ENCODE measurements around the gene CD81. TPM values are rescaled to one million over a fixed set of nuclear protein-coding genes. Genes with fewer than 3 reads are reported as not detected.

The CD81 gene
- total and polyA plus RNA-seq, 9 of the 15 experiments (the other 6 are each of a cell fraction or from before 2014, with no cell fraction given) = 2.4 to 189 (median 61.7) TPM

DNA sequence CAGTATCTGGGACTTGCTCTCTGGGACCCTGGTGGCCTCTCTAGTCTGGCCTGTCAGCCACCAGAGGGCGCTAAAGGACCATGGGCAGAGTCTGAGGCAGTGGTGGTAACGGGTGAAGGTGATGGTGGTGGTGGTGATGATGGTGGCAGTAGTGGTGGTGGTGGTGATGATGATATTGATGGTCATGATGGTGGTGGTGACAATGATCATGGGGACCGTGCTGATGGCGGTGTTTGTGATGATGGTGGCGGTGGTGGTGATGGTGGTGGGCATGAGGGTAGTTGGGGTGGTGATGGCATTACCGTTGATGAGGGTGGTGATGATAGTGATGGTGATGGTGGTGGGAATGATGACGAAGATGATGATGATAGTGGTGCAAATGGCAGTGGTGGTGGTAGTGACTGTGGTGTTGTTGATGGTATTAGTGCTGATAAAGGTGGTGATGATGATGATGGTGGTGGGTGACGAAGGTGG is 51.2 kb downstream of the CD81 start (continued):
- TF ChIP-seq, protein P1, sequence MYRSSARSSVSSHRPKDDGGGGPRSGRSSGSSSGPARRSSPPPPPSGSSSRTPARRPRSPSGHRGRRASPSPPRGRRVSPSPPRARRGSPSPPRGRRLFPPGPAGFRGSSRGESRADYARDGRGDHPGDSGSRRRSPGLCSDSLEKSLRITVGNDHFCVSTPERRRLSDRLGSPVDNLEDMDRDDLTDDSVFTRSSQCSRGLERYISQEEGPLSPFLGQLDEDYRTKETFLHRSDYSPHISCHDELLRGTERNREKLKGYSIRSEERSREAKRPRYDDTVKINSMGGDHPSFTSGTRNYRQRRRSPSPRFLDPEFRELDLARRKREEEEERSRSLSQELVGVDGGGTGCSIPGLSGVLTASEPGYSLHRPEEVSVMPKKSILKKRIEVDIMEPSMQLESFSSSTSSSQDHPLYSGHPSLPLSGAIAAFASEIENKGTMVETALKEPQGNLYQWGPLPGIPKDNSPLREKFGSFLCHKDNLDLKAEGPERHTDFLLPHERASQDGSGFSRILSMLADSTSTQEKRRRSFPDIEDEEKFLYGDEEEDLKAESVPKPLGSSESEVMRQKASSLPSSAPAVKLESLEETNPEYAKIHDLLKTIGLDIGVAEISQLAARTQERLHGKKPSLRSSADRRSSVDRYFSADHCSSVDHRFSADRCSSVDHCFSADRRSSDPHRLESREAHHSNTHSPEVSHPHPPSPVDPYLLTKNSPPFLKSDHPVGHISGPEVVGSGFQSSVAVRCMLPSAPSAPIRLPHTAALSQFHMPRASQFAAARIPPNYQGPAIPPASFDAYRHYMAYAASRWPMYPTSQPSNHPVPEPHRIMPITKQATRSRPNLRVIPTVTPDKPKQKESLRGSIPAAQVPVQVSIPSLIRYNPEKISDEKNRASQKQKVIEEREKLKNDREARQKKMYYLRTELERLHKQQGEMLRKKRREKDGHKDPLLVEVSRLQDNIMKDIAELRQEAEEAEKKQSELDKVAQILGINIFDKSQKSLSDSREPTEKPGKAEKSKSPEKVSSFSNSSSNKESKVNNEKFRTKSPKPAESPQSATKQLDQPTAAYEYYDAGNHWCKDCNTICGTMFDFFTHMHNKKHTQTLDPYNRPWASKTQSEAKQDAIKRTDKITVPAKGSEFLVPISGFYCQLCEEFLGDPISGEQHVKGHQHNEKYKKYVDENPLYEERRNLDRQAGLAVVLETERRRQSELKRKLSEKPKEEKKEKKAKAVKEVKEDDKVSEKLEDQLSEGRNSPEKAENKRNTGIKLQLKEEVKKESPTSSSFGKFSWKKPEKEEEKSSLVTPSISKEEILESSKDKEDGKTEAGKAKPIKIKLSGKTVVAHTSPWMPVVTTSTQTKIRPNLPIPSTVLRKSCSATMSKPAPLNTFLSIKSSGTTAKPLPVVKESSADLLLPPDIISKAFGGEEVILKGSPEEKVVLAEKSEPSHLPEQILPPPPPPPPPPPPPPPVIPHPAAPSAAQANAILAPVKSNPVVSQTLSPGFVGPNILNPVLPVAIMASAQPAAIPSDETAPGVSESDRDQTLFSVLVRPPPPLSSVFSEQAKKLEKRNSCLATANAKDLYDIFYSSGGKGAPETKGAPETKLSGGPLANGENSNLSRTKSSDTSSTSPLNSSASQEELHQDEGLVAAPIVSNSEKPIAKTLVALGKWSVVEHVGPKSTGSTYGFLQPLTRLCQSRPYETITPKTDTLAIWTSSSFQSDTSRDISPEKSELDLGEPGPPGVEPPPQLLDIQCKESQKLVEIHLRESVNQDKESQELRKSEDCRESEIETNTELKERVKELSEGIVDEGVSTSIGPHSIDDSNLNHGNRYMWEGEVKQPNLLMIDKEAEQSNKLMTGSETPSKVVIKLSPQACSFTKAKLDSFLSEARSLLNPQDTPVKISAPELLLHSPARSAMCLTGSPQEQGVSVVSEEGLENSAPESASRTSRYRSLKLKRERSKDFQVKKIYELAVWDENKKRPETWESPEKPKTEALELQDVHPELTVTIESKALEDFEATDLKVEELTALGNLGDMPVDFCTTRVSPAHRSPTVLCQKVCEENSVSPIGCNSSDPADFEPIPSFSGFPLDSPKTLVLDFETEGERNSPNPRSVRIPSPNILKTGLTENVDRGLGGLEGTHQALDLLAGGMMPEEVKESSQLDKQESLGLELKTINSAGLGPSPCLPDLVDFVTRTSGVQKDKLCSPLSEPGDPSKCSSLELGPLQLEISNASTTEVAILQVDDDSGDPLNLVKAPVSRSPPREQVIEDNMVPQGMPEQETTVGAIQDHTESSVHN (IDR thresholded peaks at IDR 0.05; ENCODE audit: borderline replicate concordance in 1 of 2, low read depth in 1 of 2) = no peak
- no peak for TF ChIP-seq ETV6 (IDR thresholded peaks at IDR 0.05; ENCODE audit: borderline replicate concordance in 1 of 2, low read depth in 2 of 2, low read length in 1 of 2)
- TF ChIP-seq ETV6 (CRISPR knock-in tag; IDR thresholded peaks at IDR 0.05; ENCODE audit: borderline replicate concordance) = no peak
- peak; percentile 54; the same call in 1 of the 2 replicates for TF ChIP-seq MCM3 (IDR thresholded peaks at IDR 0.05)
- TF ChIP-seq, protein P2, sequence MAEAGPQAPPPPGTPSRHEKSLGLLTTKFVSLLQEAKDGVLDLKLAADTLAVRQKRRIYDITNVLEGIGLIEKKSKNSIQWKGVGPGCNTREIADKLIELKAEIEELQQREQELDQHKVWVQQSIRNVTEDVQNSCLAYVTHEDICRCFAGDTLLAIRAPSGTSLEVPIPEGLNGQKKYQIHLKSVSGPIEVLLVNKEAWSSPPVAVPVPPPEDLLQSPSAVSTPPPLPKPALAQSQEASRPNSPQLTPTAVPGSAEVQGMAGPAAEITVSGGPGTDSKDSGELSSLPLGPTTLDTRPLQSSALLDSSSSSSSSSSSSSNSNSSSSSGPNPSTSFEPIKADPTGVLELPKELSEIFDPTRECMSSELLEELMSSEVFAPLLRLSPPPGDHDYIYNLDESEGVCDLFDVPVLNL (CRISPR knock-in tag; IDR thresholded peaks at IDR 0.05; ENCODE audit: low read depth) = peak; percentile 31; the same call in 1 of the 2 replicates
- TF ChIP-seq TRIM24 (IDR thresholded peaks at IDR 0.05) = no peak
- no peak for TF ChIP-seq GABPB2 (CRISPR knock-in tag; conservative IDR thresholded peaks at IDR 0.05)
- TF ChIP-seq ZNF766 (CRISPR knock-in tag; conservative IDR thresholded peaks at IDR 0.05) = no peak
- TF ChIP-seq ZNF212 (CRISPR knock-in tag; IDR thresholded peaks at IDR 0.05) = no peak
- 0 out of 2 replicates have a peak, but pooled peaks have one; percentile 13 for TF ChIP-seq MCM5 (IDR thresholded peaks at IDR 0.05; ENCODE audit: low read depth)
- TF ChIP-seq, protein P3, sequence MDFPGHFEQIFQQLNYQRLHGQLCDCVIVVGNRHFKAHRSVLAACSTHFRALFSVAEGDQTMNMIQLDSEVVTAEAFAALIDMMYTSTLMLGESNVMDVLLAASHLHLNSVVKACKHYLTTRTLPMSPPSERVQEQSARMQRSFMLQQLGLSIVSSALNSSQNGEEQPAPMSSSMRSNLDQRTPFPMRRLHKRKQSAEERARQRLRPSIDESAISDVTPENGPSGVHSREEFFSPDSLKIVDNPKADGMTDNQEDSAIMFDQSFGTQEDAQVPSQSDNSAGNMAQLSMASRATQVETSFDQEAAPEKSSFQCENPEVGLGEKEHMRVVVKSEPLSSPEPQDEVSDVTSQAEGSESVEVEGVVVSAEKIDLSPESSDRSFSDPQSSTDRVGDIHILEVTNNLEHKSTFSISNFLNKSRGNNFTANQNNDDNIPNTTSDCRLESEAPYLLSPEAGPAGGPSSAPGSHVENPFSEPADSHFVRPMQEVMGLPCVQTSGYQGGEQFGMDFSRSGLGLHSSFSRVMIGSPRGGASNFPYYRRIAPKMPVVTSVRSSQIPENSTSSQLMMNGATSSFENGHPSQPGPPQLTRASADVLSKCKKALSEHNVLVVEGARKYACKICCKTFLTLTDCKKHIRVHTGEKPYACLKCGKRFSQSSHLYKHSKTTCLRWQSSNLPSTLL (IDR thresholded peaks at IDR 0.05) = no peak
- peak; percentile 56; the same call in 1 of the 2 replicates for TF ChIP-seq EHMT2 (IDR thresholded peaks at IDR 0.05)
- TF ChIP-seq EP400 (IDR thresholded peaks at IDR 0.05) = no peak
- no peak for TF ChIP-seq MTA1 (IDR thresholded peaks at IDR 0.05; ENCODE audit: borderline replicate concordance)
- TF ChIP-seq, protein P4, sequence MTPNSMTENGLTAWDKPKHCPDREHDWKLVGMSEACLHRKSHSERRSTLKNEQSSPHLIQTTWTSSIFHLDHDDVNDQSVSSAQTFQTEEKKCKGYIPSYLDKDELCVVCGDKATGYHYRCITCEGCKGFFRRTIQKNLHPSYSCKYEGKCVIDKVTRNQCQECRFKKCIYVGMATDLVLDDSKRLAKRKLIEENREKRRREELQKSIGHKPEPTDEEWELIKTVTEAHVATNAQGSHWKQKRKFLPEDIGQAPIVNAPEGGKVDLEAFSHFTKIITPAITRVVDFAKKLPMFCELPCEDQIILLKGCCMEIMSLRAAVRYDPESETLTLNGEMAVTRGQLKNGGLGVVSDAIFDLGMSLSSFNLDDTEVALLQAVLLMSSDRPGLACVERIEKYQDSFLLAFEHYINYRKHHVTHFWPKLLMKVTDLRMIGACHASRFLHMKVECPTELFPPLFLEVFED (CRISPR knock-in tag; conservative IDR thresholded peaks at IDR 0.05) = peak; percentile 87
- TF ChIP-seq NR4A1 (CRISPR knock-in tag; IDR thresholded peaks at IDR 0.05) = no peak
- no peak for TF ChIP-seq NR4A1 (tag; IDR thresholded peaks at IDR 0.05)
- no peak for TF ChIP-seq NUFIP1 (IDR thresholded peaks at IDR 0.05; ENCODE audit: partially characterized antibody)
